ENCODE data around the gene SULF2.

Gene SULF2

GRCh38 chr20:47724910-47725247 is 60.4 kb downstream of the SULF2 start:
- no peak overlapping the region for H3K4me3 ChIP-seq (ENCODE audit: low read length)
- H3K4me1 ChIP-seq (ENCODE audit: control insufficient read depth, insufficient read depth, low read length): no peaks in the 10 kb centered on the region
- no peaks in the 10 kb centered on the region for H3K9me3 ChIP-seq (ENCODE audit: control insufficient read depth, insufficient read depth, low read length)
- no peaks in the 10 kb centered on the region for H3K27me3 ChIP-seq (ENCODE audit: control insufficient read depth, insufficient read depth, low read length)
- DNase-seq (ENCODE audit: low read depth, low spot score): no peak
- no peaks in the 10 kb centered on the region for H3K36me3 ChIP-seq (ENCODE audit: control insufficient read depth, insufficient read depth, low read length)
- no CpG with 5 or more reads among the region's 5 CpGs for WGBS (ENCODE audit: insufficient coverage, insufficient read length)
- H3K27ac ChIP-seq (ENCODE audit: low read length): no peak overlapping the region

GRCh38 chr20:47724396-47724795 is 60.9 kb downstream of the SULF2 start:
- no CpG with 5 or more reads among the region's 6 CpGs for WGBS (ENCODE audit: insufficient coverage, insufficient read length)
- no peak for DNase-seq (ENCODE audit: low read depth, low spot score)
- H3K27me3 ChIP-seq (ENCODE audit: control insufficient read depth, insufficient read depth, low read length): no peaks in the 10 kb centered on the region
- no peaks in the 10 kb centered on the region for H3K36me3 ChIP-seq (ENCODE audit: control insufficient read depth, insufficient read depth, low read length)
- H3K27ac ChIP-seq (ENCODE audit: low read length): no peak overlapping the region
- no peaks in the 10 kb centered on the region for H3K4me1 ChIP-seq (ENCODE audit: control insufficient read depth, insufficient read depth, low read length)
- no peaks in the 10 kb centered on the region for H3K9me3 ChIP-seq (ENCODE audit: control insufficient read depth, insufficient read depth, low read length)
- H3K4me3 ChIP-seq (ENCODE audit: low read length): no peak overlapping the region

GRCh38 chr20:47723322-47723721 is 62.0 kb downstream of the SULF2 start:
- DNase-seq (ENCODE audit: low read depth, low spot score): no peak
- Histone ChIP-seq H3K9me3 (ENCODE audit: control insufficient read depth, insufficient read depth, low read length) (no peaks in the 10 kb centered on the region), H3K4me1 (ENCODE audit: control insufficient read depth, insufficient read depth, low read length) (no peaks in the 10 kb centered on the region), H3K27ac (ENCODE audit: low read length) (no peak overlapping the region), H3K36me3 (ENCODE audit: control insufficient read depth, insufficient read depth, low read length) (no peaks in the 10 kb centered on the region), H3K27me3 (ENCODE audit: control insufficient read depth, insufficient read depth, low read length) (no peaks in the 10 kb centered on the region), H3K4me3 (ENCODE audit: low read length) (no peak overlapping the region)
- whole genome bisulfite sequencing (ENCODE audit: insufficient coverage, insufficient read length): no CpG with 5 or more reads among the region's 11 CpGs

GRCh38 chr20:47720636-47721427 is 64.4 kb downstream of the SULF2 start:
- no peaks in the 10 kb centered on the region for H3K4me1 ChIP-seq (ENCODE audit: control insufficient read depth, insufficient read depth, low read length)
- DNase-seq (ENCODE audit: low read depth, low spot score): no peak
- H3K36me3 ChIP-seq (ENCODE audit: control insufficient read depth, insufficient read depth, low read length): no peaks in the 10 kb centered on the region
- no peak overlapping the region for H3K4me3 ChIP-seq (ENCODE audit: low read length)
- H3K9me3 ChIP-seq (ENCODE audit: control insufficient read depth, insufficient read depth, low read length): no peaks in the 10 kb centered on the region
- WGBS (ENCODE audit: insufficient coverage, insufficient read length): no CpG with 5 or more reads among the region's 7 CpGs
- H3K27me3 ChIP-seq (ENCODE audit: control insufficient read depth, insufficient read depth, low read length): no peaks in the 10 kb centered on the region
- no peak overlapping the region for H3K27ac ChIP-seq (ENCODE audit: low read length)

- no peaks in the 10 kb centered on the region for H3K36me3 ChIP-seq (ENCODE audit: control insufficient read depth, insufficient read depth, low read length)
- H3K27me3 ChIP-seq (ENCODE audit: control insufficient read depth, insufficient read depth, low read length): no peaks in the 10 kb centered on the region
- DNase-seq (ENCODE audit: low read depth, low spot score): no peak
- no peak overlapping the region for H3K4me3 ChIP-seq (ENCODE audit: low read length)
- H3K27ac ChIP-seq (ENCODE audit: low read length): no peak overlapping the region
- no peaks in the 10 kb centered on the region for H3K9me3 ChIP-seq (ENCODE audit: control insufficient read depth, insufficient read depth, low read length)
- WGBS (ENCODE audit: insufficient coverage, insufficient read length): no CpG with 5 or more reads among the region's 2 CpGs
- H3K4me1 ChIP-seq (ENCODE audit: control insufficient read depth, insufficient read depth, low read length): no peaks in the 10 kb centered on the region
Observed at GRCh38 chr20:47719625-47720024, 65.7 kb downstream of the SULF2 start.

- DNase-seq (ENCODE audit: low read depth, low spot score): no peak
- H3K4me3 ChIP-seq (ENCODE audit: low read length): no peak overlapping the region
- no CpG with 5 or more reads among the region's 4 CpGs for WGBS (ENCODE audit: insufficient coverage, insufficient read length)
- H3K27ac ChIP-seq (ENCODE audit: low read length): no peak overlapping the region
- no peaks in the 10 kb centered on the region for H3K36me3 ChIP-seq (ENCODE audit: control insufficient read depth, insufficient read depth, low read length)
- no peaks in the 10 kb centered on the region for H3K4me1 ChIP-seq (ENCODE audit: control insufficient read depth, insufficient read depth, low read length)
- no peaks in the 10 kb centered on the region for H3K9me3 ChIP-seq (ENCODE audit: control insufficient read depth, insufficient read depth, low read length)
- no peaks in the 10 kb centered on the region for H3K27me3 ChIP-seq (ENCODE audit: control insufficient read depth, insufficient read depth, low read length)
Observed at GRCh38 chr20:47719211-47719610, 66.1 kb downstream of the SULF2 start.

GRCh38 chr20:47718398-47718797 is 66.9 kb downstream of the SULF2 start:
- H3K27ac ChIP-seq (ENCODE audit: low read length): no peak overlapping the region
- no peak overlapping the region for H3K4me3 ChIP-seq (ENCODE audit: low read length)
- no CpG with 5 or more reads among the region's 4 CpGs for WGBS (ENCODE audit: insufficient coverage, insufficient read length)
- H3K27me3 ChIP-seq (ENCODE audit: control insufficient read depth, insufficient read depth, low read length): no peaks in the 10 kb centered on the region
- H3K4me1 ChIP-seq (ENCODE audit: control insufficient read depth, insufficient read depth, low read length): no peaks in the 10 kb centered on the region
- H3K36me3 ChIP-seq (ENCODE audit: control insufficient read depth, insufficient read depth, low read length): no peaks in the 10 kb centered on the region
- no peak for DNase-seq (ENCODE audit: low read depth, low spot score)
- no peaks in the 10 kb centered on the region for H3K9me3 ChIP-seq (ENCODE audit: control insufficient read depth, insufficient read depth, low read length)

- DNase-seq (ENCODE audit: low read depth, low spot score): no peak
- no peak overlapping the region for H3K4me3 ChIP-seq (ENCODE audit: low read length)
- H3K4me1 ChIP-seq (ENCODE audit: control insufficient read depth, insufficient read depth, low read length): no peaks in the 10 kb centered on the region
- WGBS (ENCODE audit: insufficient coverage, insufficient read length): no CpG with 5 or more reads among the region's 10 CpGs
- no peak overlapping the region for H3K27ac ChIP-seq (ENCODE audit: low read length)
- no peaks in the 10 kb centered on the region for H3K36me3 ChIP-seq (ENCODE audit: control insufficient read depth, insufficient read depth, low read length)
- no peaks in the 10 kb centered on the region for H3K9me3 ChIP-seq (ENCODE audit: control insufficient read depth, insufficient read depth, low read length)
- no peaks in the 10 kb centered on the region for H3K27me3 ChIP-seq (ENCODE audit: control insufficient read depth, insufficient read depth, low read length)
Observed at GRCh38 chr20:47717421-47717820, 67.9 kb downstream of the SULF2 start.

- no peaks in the 10 kb centered on the region for H3K9me3 ChIP-seq (ENCODE audit: control insufficient read depth, insufficient read depth, low read length)
- H3K4me3 ChIP-seq (ENCODE audit: low read length): no peak overlapping the region
- H3K27ac ChIP-seq (ENCODE audit: low read length): no peak overlapping the region
- WGBS (ENCODE audit: insufficient coverage, insufficient read length): no CpG with 5 or more reads among the region's 26 CpGs
- H3K27me3 ChIP-seq (ENCODE audit: control insufficient read depth, insufficient read depth, low read length): no peaks in the 10 kb centered on the region
- no peaks in the 10 kb centered on the region for H3K4me1 ChIP-seq (ENCODE audit: control insufficient read depth, insufficient read depth, low read length)
- H3K36me3 ChIP-seq (ENCODE audit: control insufficient read depth, insufficient read depth, low read length): no peaks in the 10 kb centered on the region
- DNase-seq (ENCODE audit: low read depth, low spot score): no peak
Observed at GRCh38 chr20:47713878-47714450, 71.3 kb downstream of the SULF2 start.

- no peaks in the 10 kb centered on the region for H3K27me3 ChIP-seq (ENCODE audit: control insufficient read depth, insufficient read depth, low read length)
Observed at GRCh38 chr20:47713163-47713562, 72.1 kb downstream of the SULF2 start.

More at GRCh38 chr20:47713163-47713562, 72.1 kb downstream of the SULF2 start:
- H3K4me1 ChIP-seq (ENCODE audit: control insufficient read depth, insufficient read depth, low read length): no peaks in the 10 kb centered on the region
- no peak overlapping the region for H3K27ac ChIP-seq (ENCODE audit: low read length)
- H3K4me3 ChIP-seq (ENCODE audit: low read length): no peak overlapping the region
- H3K36me3 ChIP-seq (ENCODE audit: control insufficient read depth, insufficient read depth, low read length): no peaks in the 10 kb centered on the region
- H3K9me3 ChIP-seq (ENCODE audit: control insufficient read depth, insufficient read depth, low read length): no peaks in the 10 kb centered on the region
- WGBS (ENCODE audit: insufficient coverage, insufficient read length): no CpG with 5 or more reads among the region's 6 CpGs
- DNase-seq (ENCODE audit: low read depth, low spot score): no peak
